Measurements from ENCODE around the gene ZNF853.

- TF ChIP-seq CTCF (IDR thresholded peaks at IDR 0.05), result no peak
- no peak for TF ChIP-seq POLR2A (IDR thresholded peaks at IDR 0.05)
Observed at GRCh38 chr7:6614953-6615722, at the start of gene ZNF853.

Measured in stomach (tissue), 4 donors.